Stimulated activated CD8-positive, alpha-beta memory T cell treated with anti-CD3 and anti-CD28 coated beads, Interleukin-4, amount 100 ng/mL, for 24 hours (primary cell): ENCODE results near the gene WRNIP1.

Source experiments
- DNase-seq: peaks from one replicate; pipeline ENCODE4 v3.0.0-alpha.2; 2020; ENCODE audit warnings: low read depth

Gene WRNIP1

DNA sequence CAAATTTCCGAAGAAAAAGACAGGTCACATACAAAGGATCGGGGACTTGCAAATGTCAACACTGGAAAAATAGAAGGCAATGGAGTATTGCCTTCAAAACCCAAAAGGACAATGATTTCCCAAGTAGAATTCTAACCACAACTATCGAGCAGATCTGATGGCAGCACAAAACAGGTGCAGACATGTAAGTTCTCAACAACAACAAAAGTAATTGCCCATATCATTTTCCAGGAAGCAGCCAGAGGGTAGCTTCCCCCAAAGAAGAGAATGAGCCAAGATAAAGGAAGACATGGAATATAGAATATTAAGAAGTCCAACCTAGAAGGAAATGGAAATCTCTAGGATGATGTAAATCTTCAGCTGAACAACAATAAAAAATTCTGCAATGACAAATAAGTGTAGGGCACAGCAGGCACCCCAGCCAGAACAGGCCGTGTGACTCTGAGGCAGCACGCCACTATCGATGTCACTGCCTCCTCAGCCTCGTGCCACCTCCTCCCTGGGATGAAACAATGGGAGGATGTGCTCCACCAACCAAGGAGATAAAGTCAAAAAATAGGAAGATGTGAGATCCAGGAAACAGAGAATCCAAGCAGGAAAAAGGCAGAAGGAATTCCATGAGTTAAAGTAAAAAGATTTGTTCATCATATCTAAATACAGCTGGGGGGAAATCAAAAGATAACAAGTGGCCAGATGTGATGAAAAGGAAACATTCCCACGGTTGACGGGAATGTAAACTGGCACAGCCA lies 42.3 kb downstream of the WRNIP1 start:
- no peak for DNase-seq

DNA sequence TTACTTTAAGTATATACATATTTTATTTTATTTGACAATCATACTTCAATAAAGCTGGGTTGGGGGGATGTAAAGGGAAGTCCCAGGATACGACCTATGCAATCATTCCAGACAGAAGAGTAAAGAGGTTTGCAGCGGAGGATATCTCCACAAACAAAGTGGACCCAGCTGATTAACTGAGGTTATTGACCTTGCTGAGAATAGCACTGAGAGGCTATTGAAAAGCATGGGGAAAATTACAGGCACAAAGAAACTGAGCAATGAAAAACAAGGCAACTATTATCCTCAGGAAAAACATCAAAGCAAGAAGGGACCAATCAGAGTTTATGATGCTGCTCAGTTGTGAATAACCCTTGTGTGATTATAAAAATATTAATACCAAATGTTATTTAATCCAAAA lies 43.8 kb downstream of the WRNIP1 start:
- DNase-seq: no peak

DNA sequence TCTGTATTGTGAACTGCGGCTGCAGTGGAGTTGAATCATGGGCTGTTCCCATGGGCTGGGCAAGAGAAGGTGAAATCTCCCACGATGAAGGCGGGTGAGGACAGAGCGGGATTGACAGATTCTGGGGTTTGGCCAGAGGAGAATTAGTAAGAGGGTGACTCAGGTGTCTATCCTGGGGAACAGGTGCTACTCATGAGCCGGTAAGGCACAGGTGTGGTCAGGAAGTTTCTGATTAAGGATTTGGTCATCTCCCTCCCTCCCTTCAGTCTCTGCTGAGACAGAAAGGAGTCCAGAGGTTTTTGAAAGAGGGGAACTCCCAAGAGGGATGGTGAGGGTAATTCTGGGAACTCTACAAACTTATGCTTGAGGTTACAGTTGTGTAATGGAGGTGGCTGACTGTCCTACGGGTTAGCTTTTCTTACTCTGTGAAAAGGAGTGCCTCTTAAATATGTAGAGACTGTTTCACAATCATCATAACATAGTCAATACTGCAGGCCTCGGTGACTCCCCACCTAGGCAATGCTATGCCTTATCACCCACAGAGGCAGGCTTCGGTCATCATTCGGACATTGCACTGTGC lies 45.0 kb downstream of the WRNIP1 start:
- DNase-seq: no peak

DNA sequence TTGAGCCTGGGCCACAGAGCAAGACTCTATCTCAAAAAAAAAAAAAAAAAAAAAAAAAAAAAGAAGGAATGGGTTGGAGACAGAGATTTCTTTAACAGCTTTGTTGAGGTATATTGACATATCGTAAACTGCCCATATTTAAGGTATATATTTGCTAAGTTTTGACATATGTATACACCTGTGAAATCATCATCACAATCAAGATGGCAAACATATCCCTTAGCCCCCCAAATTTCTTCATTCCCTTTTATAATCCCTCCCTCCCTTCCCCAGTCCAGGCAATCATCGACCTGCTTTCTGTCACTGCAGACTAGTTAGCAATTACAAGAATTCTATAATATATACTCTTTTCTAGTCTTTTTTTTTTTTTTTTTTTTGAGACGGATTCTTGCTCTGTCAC lies 47.5 kb downstream of the WRNIP1 start:
- no peak for DNase-seq

DNA sequence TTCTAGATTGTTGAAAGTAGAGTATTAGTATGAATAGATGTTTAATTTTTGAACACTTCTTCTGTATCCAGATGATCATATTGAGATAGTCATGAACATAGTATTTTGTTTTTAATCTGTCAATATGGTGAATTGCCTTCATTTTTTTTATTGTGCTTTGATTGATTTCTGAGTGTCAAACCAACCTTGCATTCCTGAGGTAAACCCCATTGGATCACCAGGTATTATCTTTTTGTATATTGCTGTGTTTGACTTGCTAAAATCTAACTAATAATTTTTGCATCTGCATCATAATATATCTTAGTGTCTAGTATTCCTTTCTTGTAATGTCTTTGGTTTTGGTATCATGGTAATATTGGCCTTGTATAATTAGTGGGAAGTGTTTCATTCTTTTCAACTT lies 51.0 kb downstream of the WRNIP1 start:
- DNase-seq: no peak

DNA sequence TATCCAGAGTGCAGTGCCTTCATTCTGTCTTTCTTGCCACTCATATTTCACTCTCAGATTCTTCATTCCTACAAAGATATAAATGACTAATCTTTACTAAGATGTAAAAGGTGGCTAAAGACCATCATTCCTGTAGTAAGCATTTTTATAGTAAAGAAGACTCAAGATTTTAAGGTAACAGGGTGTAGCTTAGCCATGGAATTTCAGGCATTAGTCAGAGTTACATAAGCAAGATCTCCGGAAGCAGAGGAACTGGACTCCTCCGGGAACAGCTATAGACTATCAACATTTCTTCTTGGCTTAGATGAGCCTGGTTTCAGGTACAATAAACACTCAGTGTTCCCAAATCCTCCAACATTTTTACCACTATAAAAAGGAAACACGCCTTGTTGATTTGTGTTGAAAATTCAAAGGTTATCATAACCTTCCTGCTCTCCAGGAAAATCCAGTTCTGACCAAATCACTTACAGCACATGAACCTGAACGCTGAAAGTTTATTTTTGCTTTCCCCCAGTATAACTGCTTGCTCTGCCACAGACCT lies 52.8 kb downstream of the WRNIP1 start:
- no peak for DNase-seq

DNA sequence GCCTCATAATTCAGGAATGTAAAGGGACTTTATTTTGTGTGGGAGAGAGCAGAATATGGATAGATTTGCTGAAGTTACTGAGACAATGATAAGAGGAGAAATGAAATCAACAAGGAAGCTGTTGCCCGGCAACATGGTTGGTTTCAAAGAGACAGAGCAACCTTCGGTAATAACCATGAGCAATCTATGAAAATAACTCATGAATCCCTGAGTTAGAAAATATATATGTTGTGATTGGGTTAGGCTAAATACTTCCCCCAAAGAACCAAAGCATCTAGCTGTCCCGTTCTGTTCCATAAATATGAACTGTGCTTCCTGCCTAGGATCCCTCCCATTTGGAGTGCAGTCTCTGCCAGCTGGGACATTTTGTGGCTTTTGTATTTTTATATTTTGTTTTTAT lies 53.4 kb downstream of the WRNIP1 start:
- no peak for DNase-seq

DNA sequence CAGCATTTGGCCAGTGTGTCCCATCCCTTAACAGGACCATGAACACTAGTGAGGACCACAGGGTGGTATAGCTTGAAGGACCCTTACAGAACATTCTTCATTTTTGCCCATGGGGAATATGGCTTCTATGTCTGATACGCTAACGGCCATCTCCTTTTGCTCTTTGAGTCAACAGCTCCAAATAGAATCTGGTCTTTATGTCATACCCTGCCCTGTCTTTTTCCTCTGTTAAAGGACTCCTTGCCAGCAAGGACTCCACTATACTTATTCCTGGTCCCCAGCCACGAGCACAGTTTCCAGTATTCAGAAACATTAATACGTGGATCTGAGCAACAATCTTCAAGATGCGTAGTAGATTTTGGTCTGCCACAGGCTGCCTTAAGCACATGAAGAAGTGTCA lies 53.9 kb downstream of the WRNIP1 start:
- no peak for DNase-seq

DNA sequence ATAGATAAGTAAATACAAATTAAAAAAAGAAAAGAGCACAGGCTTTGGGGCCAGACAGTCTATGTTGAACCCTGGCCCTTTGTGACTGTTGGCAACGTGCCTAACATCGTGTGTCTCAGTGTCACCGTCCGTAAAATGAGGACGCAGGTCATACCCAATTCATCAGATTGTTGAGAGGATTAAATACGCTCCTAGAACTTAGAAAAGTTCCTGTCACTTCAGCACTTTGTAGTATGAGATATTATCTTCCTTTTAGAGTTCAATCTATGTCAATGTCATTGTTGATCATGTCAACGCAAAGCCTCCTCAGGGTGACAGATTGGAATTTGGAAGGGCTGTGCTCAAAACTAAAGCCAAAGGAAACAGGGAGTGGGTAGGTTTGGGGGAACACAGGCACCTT lies 54.8 kb downstream of the WRNIP1 start:
- no peak for DNase-seq

DNA sequence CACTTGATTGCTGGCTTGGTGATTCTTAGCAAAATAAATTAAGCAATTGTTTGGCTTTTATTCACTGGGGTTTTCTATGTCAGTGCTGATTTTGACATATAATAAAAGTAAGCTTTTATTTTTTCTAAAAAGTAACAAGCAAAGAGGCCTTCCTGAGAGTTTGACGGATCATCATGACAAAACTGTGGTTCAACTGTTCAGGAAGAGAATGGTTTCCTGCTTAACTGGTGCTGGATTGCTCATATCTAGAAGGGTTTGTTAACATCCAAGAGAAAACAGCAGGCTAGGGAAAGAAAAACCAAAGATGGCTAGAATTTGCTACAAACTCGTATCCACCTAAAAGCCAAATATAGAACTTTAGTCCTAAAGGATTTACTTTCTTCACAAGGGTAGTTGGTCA lies 55.2 kb downstream of the WRNIP1 start:
- DNase-seq: no peak

DNA sequence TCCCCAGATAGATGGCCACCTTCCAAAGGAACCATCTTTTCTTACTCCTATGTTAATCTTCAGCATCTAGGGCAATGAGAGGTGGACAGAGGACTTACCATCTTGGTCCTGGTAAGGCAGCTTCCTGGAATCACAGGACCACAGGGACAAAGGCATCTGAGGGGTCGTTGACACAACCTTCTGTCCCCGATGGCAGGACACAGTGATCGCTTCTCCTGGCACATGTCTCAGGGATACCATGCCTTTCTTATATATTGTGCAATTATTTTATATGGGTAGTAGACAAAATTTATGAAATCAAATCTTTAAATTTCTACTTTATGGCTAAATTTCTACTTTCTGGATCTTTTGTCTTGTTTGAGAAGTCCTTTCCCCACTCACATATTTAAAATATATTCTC lies 56.4 kb downstream of the WRNIP1 start:
- no peak for DNase-seq

DNA sequence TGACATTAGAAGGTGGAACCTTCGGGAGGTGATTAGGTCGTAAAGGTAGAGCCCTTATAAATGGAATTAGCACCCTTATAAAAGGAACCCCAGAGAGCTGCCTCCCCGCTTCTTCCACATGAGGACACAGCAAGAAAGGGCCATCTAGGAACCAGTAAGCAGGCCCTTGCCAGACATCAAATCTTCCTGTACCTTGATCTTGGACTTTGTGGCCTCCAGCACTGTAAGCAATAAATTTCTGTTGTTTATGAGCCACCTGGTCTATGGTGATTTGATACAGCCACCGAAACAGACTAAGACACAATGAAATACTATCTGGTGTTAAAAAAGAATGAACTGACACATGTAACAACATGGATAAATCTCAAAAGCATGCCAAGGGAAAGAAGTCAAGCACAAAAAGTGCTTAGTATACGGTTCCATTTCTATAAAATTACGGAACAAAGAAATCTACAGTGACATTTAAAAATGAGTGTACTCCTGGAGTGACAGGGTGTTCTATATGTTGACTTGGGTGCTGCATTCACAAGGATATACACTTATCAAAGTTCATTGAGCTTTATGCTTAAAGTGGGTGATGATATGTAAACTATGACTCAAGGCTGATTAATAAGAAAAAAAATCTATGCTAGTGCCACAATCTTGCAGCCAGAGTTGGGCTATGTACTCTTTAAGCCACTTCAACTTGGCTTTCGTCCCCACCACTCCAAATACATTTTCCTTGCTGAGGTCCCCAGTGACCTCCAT lies 58.1 kb downstream of the WRNIP1 start:
- no peak for DNase-seq

DNA sequence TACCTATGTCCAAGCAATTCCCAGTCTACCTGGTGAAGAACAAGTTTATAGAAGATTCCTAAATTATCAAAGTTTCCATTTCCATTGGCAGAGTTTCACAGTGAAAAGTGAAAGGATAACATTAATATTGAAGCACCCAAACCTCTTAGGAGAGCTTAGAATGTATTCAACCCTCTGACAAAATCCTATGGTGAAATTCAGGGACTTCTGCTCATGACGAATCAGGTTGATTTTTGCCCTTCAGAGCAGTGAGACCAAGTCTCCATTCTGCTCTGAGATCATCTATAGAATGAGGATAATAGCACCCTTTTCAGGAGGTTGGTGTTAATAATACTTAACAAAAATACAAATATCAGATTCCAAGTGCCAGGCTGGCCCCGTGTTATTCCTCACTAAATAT lies 60.9 kb downstream of the WRNIP1 start:
- DNase-seq: no peak

DNA sequence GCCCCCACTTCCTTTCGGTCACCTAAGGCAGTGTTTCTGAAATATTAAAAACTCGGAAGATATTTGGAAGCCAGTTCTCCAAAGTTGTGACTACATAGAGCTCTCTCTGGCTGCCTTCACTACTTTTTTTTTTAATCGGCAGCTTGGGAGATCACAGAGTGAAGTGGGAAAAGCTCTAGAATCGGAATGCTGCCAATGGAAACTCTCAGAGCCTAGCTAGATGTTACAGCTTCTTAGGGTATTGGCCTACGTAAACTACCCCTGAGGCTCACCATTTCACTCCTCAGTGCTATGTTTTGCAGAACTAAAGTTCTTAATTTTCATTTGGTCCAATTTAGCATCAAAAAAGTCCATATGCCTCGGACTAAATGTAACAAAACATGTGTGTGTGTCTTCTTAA lies 61.9 kb downstream of the WRNIP1 start:
- no peak for DNase-seq

DNA sequence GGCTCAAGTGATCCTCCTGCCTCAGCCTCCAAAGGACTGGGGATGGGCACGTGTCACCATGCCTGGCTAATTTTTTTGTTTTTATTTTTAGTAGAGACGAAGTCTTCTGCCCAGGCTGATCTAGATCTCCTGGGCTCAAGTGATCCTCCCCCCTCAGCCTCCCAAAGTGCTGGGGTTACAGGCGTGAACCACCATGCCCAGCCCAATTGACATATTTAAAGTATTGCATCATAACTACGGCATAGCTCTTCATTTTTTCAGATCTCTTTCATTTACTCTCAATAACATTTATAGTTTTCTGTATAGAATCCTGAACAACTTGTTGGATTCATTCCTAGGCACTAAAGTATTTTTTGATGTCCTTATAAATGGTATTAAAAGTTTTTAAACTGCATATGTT lies 63.4 kb downstream of the WRNIP1 start:
- DNase-seq: no peak

DNA sequence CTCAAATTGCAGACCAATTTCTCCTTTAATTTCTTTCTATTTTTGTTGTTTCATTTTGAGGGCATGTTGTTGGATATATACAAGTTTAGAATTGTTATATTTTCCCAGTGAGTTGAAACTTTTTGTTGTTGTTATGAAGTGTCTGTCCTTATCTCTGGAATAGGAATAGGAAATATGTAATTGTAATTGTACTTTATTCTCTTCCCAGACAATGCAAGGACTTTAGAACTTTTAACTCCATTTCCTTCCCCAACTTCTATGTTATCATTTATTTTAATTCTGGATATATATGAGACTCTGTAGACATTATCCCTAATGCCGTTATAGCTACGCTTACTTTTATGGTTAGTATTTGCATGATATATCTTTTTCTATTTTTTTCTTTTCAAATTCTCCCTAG lies 64.1 kb downstream of the WRNIP1 start:
- no peak for DNase-seq

DNA sequence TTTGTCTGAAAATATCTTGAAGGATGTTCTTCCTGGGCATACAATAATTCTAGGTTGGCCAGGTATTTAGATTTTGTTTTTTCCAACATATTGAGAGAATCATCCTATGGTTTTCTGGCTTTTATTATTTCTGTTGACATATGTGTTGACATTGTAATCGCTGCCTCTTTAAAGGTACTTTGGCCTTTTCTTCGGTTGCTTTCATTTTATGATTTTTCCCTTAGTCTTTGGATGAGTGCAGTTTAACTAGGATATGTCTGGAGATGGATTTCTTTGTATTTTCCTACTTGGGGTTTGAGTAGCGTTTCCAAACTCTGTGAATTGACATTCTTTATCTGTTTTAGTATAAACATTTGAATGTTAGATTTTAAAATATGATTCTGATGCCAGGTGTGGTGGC lies 65.0 kb downstream of the WRNIP1 start:
- DNase-seq: no peak

DNA sequence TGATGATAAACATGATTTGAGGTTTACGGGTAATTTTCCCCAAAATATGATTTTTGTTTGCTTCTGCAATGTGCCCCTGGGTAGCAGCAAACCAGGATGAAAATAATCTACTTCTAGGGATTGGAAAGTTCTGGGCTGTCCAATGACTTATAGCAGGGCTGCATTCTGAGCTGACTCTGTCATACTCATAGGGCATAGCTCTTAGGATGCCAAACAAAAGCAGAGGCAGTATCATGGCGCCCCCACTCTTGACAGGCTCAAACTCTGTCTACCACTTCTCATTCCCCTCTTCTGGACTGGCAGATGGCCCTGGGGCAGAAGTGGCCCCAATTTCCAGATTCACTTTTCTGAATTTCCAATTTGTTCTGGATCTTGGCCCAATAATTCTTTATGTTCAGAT lies 66.2 kb downstream of the WRNIP1 start:
- DNase-seq: no peak

DNA sequence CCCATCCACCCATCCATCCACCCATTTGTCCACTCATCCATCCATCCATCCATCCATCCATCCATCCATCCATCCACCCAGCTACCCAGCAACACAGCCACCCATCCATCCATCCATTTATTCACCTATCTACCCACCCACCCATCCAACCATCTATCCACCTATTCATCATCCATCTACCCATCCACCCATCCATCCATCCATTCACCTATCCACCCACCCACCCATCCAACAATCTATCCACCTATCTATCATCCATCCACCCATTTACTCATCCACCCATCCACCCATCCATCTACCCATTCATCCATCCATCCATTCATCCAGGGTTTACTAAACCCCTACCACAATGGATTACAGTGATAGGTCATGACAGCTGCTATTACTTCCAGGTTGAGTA lies 69.1 kb downstream of the WRNIP1 start:
- DNase-seq: no peak
